Left renal cortex interstitium (tissue), 4 donors: ENCODE data around the gene SNX7. TPM values are rescaled to one million over a fixed set of nuclear protein-coding genes. Genes with fewer than 3 reads are reported as not detected.

Experiments used
- DNase-seq, 4 donors: peaks; one replicate each; pipeline ENCODE4 v3.0.0-alpha.2; 2013; ENCODE audit warnings: low read depth in 4 of 4, low spot score in 2 of 4, missing footprints in 1 of 4
- polyA plus RNA-seq, 4 donors: library from polyadenylated mRNA; unstranded; fragments of 120-200 nt; gene quantifications; one replicate each; pipeline ENCODE4 v1.2.1, GENCODE V29; 2013; ENCODE audit not compliant: insufficient read length in 4 of 4

Gene SNX7
- polyA plus RNA-seq, 4 donors = 27.5 to 47.0 (median 38.2) TPM

DNA sequence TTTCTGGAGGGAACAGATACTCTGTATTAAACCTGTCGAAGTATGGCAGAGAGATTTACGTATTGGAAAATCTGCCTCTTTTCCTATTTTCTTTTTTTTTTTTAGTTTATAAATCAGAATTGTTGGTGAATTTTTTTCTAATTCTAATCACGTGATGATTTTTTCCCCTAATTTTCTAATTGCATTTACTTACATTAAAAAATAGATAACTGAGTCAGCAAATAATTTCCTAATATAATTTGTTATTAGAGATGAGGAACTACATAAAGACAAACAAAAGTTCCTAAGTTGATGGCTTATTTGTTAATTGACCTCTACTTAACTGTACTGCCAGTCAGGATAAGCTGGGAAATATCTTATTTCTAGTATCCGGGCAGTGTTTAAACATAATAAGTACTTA, 34.6 kb downstream of the SNX7 start:
- DNase-seq = no peak

DNA sequence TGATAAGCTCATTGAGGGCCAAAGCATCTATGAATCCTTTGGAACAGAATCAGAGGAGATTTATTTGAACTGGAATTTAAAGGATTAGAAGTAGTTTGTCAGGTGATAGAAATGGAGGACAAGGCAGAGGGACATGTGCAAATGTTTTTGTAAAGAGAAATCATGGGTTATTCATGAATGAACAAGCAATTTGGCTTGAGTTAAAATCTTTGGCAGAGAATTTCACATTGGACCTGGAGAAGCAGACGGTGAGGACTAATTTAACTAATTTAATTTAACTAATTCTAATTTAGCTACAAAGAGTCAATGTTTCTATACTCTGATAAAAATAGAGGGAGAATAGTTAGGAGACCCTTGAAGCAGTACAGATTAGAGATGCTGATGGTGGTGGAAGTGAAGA, 36.3 kb downstream of the SNX7 start:
- DNase-seq = no peak

DNA sequence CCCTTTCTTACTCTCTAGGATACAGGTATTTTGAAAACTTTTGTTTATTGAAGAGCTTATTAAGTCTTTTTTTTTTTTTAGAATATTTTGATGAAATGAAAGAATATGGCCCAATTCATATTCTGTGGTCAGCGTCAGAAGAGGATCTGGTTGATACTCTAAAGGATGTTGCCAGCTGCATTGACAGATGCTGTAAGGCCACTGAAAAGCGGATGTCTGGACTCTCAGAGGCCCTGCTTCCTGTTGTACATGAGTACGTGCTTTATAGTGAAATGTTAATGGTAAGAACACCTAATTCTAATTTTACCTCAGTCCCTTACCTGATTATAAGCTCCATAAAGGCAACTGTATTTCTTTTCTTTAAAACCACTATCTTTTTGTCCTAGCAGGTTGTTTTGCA, 37.1 kb downstream of the SNX7 start:
- DNase-seq = no peak

DNA sequence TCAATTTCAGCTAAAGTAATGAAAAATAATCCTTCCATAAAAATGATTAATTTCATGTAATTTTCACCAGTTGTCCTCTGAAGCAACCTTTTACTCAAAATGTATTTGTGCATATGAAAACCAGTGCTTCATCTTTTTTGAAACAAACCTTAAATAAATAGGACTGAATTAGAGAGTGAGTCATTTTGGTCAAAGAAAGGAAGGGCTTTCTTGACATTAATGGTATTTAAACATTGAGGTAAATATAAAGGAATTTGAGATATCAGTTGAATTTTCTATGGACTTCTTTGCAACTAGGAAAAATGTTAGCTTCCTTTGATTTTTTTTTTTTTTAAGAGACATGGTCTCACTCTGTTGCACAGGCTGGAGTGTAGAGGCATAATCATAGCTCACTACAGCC, 38.7 kb downstream of the SNX7 start:
- DNase-seq = no peak

DNA sequence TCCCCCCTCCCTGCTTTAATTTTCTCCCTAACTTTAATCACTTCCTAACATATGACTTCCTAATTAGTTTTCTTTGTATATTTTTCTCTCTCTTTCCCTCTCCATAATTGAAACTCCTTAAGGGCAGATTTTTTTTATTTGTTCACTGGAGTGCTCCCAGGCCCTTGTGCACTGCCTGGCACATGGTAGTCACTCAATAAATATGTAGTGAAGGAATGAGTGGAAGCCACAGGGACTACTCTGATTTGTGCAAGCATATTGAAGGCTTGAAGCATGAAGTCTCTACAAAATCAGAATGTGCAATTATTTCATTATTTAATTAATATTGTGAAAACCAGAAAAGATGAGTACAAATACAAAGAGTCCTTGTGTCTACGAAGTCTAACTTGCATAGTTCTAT, 41.5 kb downstream of the SNX7 start:
- no peak for DNase-seq

DNA sequence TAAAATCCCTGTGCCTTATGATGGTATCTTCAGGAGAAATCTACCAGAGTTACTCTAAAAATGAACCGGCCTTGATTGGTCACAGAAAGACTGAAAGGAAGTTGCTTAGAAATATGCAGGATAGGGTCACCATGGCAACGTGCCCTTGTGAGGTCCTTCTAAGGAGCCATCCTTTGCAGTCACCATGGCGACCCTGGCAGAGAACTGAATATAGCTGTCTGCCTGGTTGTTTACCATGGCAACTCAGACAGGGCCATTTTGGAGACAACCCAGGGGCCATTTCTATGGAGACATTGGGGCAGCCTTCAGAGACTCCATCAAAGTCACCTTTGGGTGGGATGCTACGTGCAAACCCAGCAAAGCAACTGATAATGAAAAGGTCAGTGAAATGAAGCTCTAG, 43.0 kb downstream of the SNX7 start:
- no peak for DNase-seq

DNA sequence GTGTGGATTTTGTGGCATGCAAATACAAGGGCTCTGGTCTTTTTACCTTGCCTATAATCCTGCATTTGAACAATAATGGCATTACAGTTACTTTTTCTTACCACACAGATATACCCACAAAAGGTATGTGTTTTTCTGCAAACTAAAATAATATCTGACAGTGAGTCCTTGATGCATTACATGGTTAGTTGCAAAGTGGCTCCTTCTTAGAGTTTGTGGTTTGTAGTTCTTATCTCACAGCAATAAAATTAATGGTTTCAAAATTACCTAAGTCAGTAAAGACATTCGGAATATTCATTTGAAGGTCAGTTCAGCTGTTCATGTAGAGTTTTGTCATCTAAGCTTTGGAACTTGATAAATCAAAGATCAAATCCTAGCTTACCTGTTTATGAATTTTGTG, 43.5 kb downstream of the SNX7 start:
- no peak for DNase-seq

DNA sequence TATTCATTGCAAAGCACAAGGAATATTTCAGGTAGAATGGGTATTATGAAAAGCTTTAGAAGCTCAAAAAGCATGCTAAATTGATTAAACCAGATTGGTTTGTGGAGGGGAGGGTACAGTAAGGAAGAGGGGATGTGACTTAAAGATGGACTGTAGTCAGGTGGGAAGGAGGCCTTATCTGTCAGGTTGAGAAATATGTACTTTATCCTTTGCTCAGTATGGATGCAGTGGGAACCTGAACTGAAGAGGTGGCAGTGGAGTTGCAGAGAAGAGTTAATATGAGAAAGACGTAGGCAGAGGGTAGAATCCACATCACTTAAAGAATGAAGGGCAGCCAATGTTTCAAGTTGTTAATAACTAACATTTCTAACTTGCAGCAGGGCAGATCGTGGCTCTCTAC, 44.1 kb downstream of the SNX7 start:
- DNase-seq = no peak

DNA sequence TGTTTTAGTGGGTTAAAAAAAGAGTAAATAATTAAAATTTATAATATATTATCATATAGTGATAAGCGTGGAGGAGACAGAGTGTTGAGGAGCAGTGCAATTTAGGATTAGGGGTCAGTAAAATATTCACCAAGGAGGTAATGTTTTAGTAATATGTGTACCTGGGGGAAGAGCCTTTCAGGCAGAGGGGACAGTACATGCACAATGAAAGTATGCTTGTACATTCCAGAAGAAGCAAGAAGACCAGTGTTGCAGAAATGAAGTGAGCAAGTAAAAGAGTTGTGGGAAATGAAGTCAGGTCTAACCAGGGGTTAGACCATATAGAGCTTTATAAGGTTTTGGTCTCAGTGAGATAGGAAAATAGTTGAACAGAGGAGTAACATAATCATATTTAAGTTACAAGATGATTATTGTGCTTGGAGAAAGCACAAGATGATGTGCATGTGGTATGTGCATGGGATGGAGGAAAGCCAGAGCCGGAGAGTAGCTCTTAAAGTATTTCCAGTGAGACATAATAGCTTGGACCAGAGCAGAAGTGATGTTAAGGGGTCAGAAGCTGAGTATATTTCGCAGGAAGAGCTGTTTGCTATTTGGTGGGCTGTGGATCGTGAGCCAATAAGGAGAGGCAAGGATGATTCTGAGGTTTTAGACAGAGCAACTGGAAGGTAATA, 44.8 kb downstream of the SNX7 start:
- DNase-seq = no peak

DNA sequence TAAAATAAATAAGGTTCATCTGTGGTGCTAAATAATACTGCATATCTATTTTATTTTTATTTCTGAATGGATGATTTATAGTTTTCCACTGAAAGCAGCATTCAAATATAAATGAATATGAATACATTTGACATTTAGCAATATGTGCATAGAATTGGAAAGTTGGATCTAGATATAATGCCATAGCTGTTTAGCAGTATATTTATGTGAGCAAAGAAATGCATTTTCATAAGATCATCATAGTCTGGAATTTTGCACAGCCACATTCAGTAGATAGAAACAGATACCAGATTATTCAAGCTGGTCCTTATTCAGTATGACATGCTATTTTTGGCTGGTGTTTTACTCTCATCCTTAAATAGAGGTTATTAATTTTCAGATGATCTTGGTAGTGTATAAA, 46.0 kb downstream of the SNX7 start:
- no peak for DNase-seq

DNA sequence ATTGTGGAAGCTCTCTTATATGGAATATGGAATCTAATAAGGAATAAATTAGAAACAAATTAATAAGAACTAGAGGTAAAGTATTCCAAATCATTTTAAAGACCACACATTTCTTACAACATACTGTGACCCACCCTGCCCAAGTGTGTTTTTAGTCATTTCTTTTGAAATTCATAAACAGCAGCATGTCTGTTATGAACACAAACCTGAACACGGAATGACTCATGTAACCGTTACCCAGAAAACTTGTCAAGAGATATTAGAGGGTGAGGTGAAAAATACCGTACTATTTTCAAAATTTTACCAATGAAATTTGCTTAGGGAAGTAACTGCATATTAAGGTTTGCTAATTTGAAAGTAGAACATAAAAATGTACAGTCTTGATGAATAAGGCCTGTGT, 48.4 kb downstream of the SNX7 start:
- no peak for DNase-seq

DNA sequence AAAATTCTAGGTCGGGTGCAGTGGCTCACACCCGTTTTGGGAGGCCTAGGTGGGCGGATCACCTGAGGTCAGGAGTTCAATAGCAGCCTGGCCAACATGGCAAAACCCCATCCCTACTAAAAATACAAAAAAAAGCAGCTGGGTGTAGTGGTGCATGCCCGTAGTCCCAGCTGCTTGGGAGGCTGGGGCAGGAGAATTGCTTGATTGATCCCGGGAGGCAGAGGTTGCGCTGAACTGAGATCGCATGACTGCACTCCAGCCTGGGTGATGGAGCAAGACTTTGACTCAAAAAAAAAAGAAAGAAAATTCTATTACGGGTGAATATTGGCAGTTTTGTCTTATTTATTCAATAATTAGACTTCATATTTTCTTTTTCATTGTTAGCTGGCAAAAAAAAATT, 62.1 kb downstream of the SNX7 start:
- DNase-seq = no peak

DNA sequence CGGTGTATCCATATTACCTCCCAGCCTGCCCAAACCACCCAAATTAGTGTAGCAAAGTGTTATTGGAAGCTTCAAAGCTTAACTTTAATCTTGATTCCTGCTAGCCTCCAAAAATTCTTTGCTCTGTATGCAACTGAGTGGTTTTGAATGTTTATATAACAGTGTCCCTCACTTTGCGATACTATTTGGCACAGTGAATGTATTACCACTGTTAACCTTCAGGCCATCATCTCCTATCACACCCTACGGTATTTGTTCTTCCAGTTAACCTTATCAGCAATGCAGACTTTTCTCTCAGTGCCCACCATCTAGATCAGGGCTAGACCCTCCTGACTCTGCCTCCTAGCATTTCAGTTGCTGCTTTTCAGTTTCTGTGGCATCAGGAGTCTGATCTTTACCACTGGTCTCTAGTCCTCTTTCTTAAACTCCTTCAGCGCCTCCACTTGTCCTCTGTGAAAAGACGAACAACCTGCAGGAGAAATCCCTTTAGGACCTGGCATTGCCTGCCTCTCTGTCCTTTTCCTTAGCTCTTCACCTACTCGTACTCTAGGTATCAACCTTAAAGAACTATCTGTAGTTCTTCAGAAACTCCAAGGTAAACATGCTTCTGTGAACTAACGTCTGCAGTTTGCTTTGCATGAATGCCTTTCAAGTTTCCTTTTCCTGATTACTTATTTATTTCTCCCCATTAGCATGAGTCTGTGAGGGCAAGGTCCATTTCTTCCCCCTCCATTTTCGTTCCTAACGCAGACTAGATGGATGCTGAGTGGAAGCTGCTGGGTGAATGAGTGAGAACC, 71.7 kb downstream of the SNX7 start:
- DNase-seq = peak in 1 of 4 donors; percentile 39

DNA sequence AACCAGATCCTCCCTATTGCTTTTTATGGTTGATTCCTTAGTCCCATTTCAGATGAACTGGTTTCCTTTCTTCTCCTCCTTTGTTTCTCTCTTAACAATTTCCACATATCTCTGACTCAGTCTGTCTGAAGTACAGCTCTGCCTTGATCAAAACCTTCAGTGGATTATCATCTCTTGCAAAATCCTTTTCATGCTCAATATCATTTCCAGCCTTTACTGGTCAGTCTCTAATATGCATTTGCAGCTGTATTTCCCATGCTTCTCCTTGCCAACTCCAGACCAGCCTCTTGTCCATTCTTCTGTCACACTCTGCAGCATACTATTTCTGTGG, 72.2 kb downstream of the SNX7 start:
- DNase-seq = no peak

DNA sequence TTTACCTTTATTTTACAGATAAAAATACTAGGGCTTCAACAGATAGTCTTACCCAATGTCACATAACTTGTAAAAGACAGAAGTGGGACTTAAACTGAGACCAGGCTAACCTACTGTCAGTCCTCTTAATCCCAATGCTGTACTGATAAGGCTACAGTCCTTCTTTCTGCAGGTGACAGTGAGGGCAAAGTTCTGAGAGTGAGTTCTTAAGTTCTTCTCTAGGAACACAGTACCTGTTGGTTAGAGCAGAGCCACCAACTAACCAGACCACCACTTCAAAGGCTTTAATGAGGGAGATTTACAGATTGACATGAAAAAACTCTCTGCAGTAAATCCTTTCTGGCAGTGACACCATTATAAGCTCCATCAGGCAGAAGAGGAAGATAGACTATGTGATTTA, 74.2 kb downstream of the SNX7 start:
- no peak for DNase-seq

DNA sequence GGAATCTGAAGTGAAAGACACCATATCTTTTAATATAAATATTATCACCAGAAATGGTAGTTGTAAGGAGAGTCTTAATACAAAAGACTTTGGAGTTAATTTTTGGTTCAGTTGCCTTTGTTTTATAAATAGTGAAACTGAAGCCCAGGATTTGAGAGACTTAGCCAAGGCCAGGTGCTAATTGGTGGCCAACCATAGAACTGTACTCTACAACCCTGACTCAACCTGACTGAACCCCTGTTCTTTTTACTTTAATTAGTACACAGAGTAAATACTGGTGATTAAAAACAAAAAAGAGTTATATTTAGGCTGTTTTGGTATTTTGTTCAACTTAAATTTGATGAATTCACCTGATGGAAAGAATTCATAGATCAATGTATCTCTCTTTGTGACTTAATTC, 76.3 kb downstream of the SNX7 start:
- no peak for DNase-seq

DNA sequence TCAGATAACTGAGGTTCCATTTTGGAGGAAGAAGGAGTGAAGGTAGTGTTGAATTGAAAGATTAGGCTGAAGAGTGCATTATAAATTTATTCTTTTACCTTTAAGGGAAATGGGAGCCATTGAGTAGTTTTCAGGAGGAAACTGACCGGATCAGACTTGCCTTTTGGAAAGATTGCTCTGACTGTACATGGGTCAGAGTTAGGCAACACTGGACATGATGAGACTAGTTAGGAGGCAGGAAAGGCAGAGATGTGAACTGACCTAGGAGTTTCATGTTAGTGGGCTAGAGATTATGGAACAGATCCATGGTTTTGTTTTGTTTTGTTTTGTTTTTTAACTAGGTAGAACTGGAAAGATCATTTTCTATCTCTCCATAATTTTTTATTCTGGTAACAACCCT, 78.2 kb downstream of the SNX7 start:
- no peak for DNase-seq

DNA sequence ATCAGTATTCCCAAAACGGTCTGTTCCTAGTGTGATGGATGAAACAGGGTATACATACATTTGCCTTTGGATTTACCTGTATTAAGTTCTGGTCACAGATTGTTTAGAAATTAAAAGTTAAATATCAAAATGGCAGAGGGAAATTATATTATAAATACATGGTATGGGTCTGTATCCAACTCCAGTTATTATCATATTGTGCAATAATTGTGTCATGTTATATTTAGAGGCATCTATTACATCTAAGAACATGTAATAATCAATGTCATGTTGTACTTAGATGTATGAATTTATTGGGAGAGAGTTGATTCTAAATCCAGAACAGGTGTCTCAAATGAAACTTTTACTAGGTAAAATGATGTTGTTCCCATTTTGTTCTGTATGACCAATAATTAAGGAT, 79.6 kb downstream of the SNX7 start:
- DNase-seq = no peak

DNA sequence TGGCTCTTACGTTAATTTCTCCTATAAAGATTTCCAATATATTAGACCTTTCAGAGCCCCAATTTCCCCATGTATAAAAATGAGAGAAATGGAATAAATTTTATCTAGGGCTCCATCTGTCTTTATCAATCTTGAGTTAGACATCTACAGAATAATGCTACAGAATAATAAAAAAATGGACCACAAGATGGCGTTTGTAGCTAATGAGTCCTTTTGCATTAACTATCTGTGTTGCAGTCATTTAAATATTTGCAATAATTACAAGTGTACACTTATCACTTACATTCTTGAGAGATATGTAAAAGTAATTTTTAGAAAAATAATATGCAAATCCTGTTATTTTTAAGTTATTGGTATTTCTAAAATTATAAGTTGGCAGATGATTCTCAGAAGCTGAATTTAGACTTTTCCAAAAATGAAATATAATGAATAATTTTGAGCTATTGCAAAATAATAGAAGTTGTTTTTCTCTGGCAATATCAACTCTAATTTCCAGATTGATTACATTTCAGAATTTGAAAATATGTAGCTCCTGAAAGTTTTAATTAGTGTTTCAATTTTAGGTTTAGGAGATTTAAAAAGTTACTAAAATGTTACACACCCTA, 87.7 kb downstream of the SNX7 start:
- DNase-seq = no peak

DNA sequence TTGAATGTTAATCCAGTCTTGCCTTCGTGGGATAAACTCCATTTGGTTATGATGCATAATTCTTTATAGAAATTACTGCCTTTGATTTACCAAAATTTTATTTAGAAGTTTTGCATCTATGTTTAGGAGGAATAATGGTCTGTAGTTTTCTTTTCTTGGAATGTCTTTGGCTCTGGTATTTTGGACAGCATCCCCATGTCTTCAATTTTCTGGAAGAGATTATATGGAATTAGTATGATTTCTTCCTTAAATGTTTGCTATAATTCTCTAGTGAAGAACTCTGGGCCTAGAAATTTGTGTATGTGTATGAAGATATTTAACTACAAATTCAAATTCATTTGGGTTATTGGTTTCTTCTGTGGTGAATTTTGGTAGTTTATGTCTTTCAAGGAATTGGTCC, 92.7 kb downstream of the SNX7 start:
- DNase-seq = no peak

DNA sequence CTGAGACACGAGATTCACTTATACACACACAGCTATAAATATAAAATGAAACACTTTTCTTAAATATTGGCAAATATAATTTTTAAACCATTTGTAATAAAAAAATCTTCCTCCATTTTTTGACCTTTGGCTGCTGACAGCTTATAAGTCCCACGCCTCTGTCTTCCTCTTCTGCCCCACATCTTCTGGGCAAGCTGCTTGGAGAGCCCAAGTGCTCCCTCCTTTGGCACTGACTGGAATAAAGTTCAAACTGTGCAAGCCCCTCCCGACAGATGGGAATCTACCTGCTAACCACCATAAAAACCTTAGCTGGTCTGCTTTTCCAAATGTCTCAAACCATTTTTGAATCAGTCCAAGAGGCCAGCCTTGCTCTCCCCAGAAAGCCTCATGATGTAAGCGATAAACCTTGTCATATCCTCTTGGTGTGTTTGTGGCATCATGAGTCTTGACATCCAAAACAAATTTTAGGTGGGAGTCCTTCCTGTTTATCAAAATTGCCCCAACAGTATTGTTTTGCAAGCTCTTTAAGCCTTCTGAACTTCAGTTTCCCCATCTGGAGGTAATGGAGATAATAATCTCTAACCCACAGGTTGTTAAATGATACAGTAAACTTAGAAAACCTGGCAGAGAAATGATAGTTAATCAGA, 99.8 kb downstream of the SNX7 start:
- DNase-seq = no peak
